Measurements from ENCODE around the gene EXOC4.

EXOC4 gene

DNA sequence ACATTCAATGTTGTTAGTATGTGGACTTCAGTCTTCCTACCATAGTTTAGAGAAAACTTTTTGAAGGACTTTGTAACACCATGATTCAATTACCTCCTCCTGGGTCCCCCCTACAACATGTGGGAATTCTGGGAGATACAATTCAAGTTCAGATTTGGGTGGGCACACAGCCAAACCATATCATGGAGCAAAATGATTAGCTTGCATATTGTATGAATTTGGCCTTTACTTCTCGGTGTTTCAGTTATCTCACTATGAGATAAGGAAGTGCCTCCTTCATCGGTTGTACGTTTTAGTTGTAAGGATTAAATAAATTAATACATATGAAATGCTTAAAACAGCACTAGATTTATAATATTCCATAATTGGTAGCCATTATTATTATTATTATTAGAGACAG lies 428.7 kb downstream of the EXOC4 start:
- no peak for DNase-seq (ENCODE audit: extremely low read depth, insufficient read length)
- Histone ChIP-seq H3K27me3 (replicated peaks; ENCODE audit: control insufficient read depth, insufficient read depth, low read length) (no peaks in the 10 kb centered on the region), H3K36me3 (ENCODE audit: control insufficient read depth, insufficient read depth, low read length) (no peaks in the 10 kb centered on the region), H3K4me3 (replicated peaks; ENCODE audit: low read depth, low read length) (no peak overlapping the region)
- no peak for TF ChIP-seq CTCF (IDR thresholded peaks at IDR 0.05; ENCODE audit: insufficient read depth, low read length, poor library complexity, severe bottlenecking)

DNA sequence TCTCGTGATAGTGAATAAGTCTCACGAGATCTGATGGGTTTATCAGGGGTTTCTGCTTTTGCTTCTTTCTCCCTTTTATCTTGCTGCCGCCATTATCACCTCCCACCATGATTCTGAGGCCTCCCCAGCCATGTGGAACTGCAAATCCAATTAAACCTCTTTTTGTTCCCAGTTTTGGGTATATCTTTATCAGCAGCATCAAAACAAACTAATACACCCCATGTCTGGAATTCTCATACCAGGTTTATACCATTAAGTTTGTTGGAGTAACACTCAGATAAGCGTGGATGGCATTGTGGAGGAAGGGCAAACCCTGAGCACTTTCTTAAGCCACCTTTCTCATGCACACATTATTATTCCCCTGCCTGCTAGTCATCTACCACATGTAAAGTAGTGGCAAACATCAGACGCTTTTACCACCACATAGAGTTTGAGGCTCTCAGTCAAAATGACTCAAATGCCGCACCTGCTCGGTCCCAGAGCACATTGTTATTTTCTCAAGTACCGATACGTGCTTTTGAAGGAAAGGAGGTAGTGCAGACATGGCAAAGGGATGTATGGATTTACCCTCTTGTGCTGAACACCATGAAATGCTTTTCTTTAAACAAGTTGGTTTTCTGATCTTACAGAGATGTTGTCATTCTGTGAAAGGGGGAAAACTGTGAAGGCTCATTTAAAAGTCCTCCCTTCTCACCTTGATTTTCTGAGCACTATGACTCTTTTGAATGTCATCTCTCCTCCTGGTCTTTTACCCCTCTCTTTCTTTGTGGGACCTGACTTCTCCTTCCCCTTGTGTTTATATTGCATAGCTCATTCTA lies 429.7 kb downstream of the EXOC4 start:
- no peak for TF ChIP-seq CTCF (IDR thresholded peaks at IDR 0.05; ENCODE audit: insufficient read depth, low read length, poor library complexity, severe bottlenecking)
- Histone ChIP-seq H3K27me3 (replicated peaks; ENCODE audit: control insufficient read depth, insufficient read depth, low read length) (no peaks in the 10 kb centered on the region), H3K36me3 (ENCODE audit: control insufficient read depth, insufficient read depth, low read length) (no peaks in the 10 kb centered on the region), H3K4me3 (replicated peaks; ENCODE audit: low read depth, low read length) (no peak overlapping the region)
- DNase-seq (ENCODE audit: extremely low read depth, insufficient read length), result no peak

DNA sequence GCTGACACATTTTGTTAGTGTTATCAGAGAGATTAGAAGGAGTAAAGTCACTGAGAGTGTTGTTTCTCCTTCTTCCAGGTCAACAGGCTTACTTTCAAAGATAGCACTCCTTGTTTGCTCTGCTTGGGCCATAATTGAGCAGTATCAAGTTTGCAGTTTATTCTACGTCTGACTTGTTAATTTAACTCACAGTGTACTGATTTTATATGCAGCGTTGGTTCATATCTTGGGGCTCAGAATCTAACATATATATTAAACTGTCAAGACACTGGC lies 430.2 kb downstream of the EXOC4 start:
- Histone ChIP-seq H3K36me3 (ENCODE audit: control insufficient read depth, insufficient read depth, low read length) (no peaks in the 10 kb centered on the region), H3K4me3 (replicated peaks; ENCODE audit: low read depth, low read length) (no peak overlapping the region), H3K27me3 (replicated peaks; ENCODE audit: control insufficient read depth, insufficient read depth, low read length) (no peaks in the 10 kb centered on the region)
- DNase-seq (ENCODE audit: extremely low read depth, insufficient read length), result no peak
- no peak for TF ChIP-seq CTCF (IDR thresholded peaks at IDR 0.05; ENCODE audit: insufficient read depth, low read length, poor library complexity, severe bottlenecking)

- Histone ChIP-seq H3K27me3 (replicated peaks; ENCODE audit: control insufficient read depth, insufficient read depth, low read length) (no peaks in the 10 kb centered on the region), H3K4me3 (replicated peaks; ENCODE audit: low read depth, low read length) (no peak overlapping the region), H3K36me3 (ENCODE audit: control insufficient read depth, insufficient read depth, low read length) (no peaks in the 10 kb centered on the region)
- no peak for DNase-seq (ENCODE audit: extremely low read depth, insufficient read length)
- no peak for TF ChIP-seq CTCF (IDR thresholded peaks at IDR 0.05; ENCODE audit: insufficient read depth, low read length, poor library complexity, severe bottlenecking)
Measured at GRCh38 chr7:133688483-133689239, 435.8 kb downstream of the EXOC4 start.

GRCh38 chr7:133690740-133691139 lies 437.9 kb downstream of the EXOC4 start:
- H3K4me3 ChIP-seq (replicated peaks; ENCODE audit: low read depth, low read length), result no peak overlapping the region
- no peaks in the 10 kb centered on the region for H3K36me3 ChIP-seq (ENCODE audit: control insufficient read depth, insufficient read depth, low read length)
- no peak for TF ChIP-seq CTCF (IDR thresholded peaks at IDR 0.05; ENCODE audit: insufficient read depth, low read length, poor library complexity, severe bottlenecking)
- no peak for DNase-seq (ENCODE audit: extremely low read depth, insufficient read length)
- no peaks in the 10 kb centered on the region for H3K27me3 ChIP-seq (replicated peaks; ENCODE audit: control insufficient read depth, insufficient read depth, low read length)

All from GM06990 (cell line).